Liver (tissue), 3 donors: ENCODE measurements around the gene PREX1.

Source experiments
- CTCF ChIP-seq: fragments of 150-350 bp; IDR thresholded peaks from 2 replicates; pipeline ENCODE4 v1.5.1; 2017; ENCODE audit warnings: improper control_type of control experiment, low read depth, low read length; ENCODE audit not compliant: missing input control
- JUND ChIP-seq, 2 donors: IDR thresholded peaks; 2 replicates each; pipeline ENCODE4 v1.6.1; 2016; ENCODE audit warnings: antibody characterized with exemption in 2 of 2
- RAD21 ChIP-seq, 2 donors: IDR thresholded peaks; 2 replicates each; pipeline ENCODE4 v1.6.1; 2016; ENCODE audit warnings: antibody characterized with exemption in 2 of 2, mild to moderate bottlenecking in 2 of 2
- TAF1 ChIP-seq: conservative IDR thresholded peaks from 2 replicates; pipeline ENCODE4 v1.6.1; 2016; ENCODE audit warnings: antibody characterized with exemption, mild to moderate bottlenecking
- donor health status: healthy.
- donor health status: healthy.

- TF ChIP-seq CTCF (no peak), RAD21 (IDR thresholded peaks at IDR 0.05) (no peak), TAF1 (no peak), JUND (IDR thresholded peaks at IDR 0.05) (no peak)
These were observed 145.8 kb downstream of the PREX1 start for GRCh38 chr20:48681873-48682426.
